SJSA1 (cell line): Measurements from ENCODE around the gene CFAP97D1. TPM values are rescaled to one million over a fixed set of nuclear protein-coding genes. Genes with fewer than 3 reads are reported as not detected.

Experiments
- DNase-seq, 2 experiments: peaks; one replicate each; pipeline ENCODE4 v3.0.0-alpha.2; 2015 to 2020; ENCODE audit warnings: low spot score in 2 of 2, low read depth in 1 of 2
- H3K27ac ChIP-seq: fragments of 250-450 bp; sonication (Bioruptor Pico); 2 replicates; pipeline ENCODE4 v1.5.1; 2020; ENCODE audit warnings: mild to moderate bottlenecking, moderate library complexity
- H3K27me3 ChIP-seq: fragments of 250-450 bp; sonication (Bioruptor Pico); replicated peaks from 2 replicates; pipeline ENCODE4 v1.5.1; 2020; ENCODE audit warnings: mild to moderate bottlenecking, moderate library complexity
- H3K36me3 ChIP-seq: fragments of 250-450 bp; sonication (Bioruptor Pico); 2 replicates; pipeline ENCODE4 v1.5.1; 2020; ENCODE audit warnings: mild to moderate bottlenecking
- H3K4me1 ChIP-seq: fragments of 250-450 bp; sonication (Bioruptor Pico); replicated peaks from 2 replicates; pipeline ENCODE4 v1.6.1; 2021; ENCODE audit warnings: mild to moderate bottlenecking
- H3K4me3 ChIP-seq: fragments of 250-450 bp; sonication (Bioruptor Pico); 2 replicates; pipeline ENCODE4 v1.5.1; 2020; ENCODE audit warnings: mild to moderate bottlenecking
- H3K9me3 ChIP-seq: fragments of 250-450 bp; sonication (Bioruptor Pico); replicated peaks from 2 replicates; pipeline ENCODE4 v1.5.1; 2020; ENCODE audit warnings: mild to moderate bottlenecking
- total RNA-seq: library from RNA; depleted of rRNA; stranded (reverse); fragments of >200 nt; shearing (Covaris generic); gene quantifications from 2 replicates; pipeline ENCODE4 v1.2.3, GENCODE V29; 2014; rRNA removed

CFAP97D1 gene
- total RNA-seq, 1 experiment from 2014 or later, result not detected

DNA sequence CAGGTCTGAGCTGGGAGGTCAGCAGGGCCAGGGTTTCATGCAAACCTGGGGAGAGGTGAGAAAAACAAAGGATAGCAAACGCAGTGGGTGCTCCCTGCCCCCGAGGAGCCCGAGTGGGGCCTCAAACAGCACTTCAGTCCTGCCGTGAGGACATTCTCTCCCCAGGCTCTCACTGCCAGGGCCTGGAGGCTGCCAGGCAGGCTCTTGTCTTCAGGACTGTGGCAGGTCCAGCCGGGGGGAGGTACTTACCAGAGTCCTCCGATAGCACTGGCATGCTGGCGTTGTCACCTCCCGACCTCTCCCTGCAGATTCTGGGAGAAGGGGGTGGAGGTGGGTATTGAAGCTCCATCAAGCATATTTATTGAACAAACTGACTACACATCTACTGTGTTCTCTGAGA, 51.4 kb downstream of the CFAP97D1 start:
- Histone ChIP-seq H3K9me3 (0 out of 2 replicates have a peak, but pooled peaks cover 5% of the 10 kb centered on the region), H3K36me3 (peaks cover 40% of the 10 kb centered on the region), H3K27me3 (no peaks in the 10 kb centered on the region), H3K4me3 (no peak overlapping the region), H3K4me1 (peaks cover 11% of the 10 kb centered on the region), H3K27ac (no peak overlapping the region)
- no peak for DNase-seq

DNA sequence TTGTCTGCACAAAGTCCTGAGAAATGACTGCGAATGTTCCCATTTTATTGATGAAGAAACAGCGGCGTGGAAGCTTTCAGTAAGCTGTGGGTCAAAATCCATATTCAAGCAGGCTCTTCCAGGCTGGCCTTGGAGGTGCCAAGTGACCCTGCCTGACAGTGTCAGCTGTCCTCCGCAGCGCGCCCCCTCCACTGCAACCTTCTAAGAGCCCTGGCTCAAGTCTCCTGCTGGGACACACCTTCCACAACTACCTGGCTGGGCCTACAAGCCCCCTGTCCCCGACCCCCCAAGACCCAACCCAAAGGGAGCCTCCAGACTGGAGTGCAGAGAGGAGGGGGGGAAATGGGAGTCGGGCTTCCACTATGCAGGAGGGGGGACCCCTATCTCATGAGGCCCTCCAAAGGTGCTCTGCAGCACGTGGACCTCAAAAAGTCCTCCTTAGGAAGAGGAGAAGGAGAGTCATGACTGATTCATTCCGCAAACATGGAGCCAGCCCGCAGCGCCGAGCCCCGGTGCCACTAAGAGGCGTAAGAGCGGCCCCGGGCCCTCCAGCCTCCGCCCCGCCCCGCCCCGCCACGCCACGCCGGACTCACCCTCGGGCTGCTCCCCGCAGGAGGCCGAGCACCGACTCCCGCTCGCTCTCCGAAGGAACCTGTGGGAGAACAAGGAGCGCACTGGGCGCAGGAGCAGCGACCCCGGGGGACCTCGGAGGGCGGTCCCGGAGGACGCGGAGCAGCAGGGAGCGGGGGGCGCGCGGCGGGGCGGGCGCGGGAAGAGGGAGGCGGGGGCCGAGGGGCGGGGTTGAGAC, 52.1 kb downstream of the CFAP97D1 start:
- no peak overlapping the region for H3K27ac ChIP-seq
- H3K4me3 ChIP-seq, result peak overlapping the region; percentile 66
- no peaks in the 10 kb centered on the region for H3K27me3 ChIP-seq
- H3K9me3 ChIP-seq, result 0 out of 2 replicates have a peak, but pooled peaks cover 5% of the 10 kb centered on the region
- H3K4me1 ChIP-seq, result peaks cover 11% of the 10 kb centered on the region
- DNase-seq, result peak; percentile 62 to 83
- H3K36me3 ChIP-seq, result peaks cover 39% of the 10 kb centered on the region

DNA sequence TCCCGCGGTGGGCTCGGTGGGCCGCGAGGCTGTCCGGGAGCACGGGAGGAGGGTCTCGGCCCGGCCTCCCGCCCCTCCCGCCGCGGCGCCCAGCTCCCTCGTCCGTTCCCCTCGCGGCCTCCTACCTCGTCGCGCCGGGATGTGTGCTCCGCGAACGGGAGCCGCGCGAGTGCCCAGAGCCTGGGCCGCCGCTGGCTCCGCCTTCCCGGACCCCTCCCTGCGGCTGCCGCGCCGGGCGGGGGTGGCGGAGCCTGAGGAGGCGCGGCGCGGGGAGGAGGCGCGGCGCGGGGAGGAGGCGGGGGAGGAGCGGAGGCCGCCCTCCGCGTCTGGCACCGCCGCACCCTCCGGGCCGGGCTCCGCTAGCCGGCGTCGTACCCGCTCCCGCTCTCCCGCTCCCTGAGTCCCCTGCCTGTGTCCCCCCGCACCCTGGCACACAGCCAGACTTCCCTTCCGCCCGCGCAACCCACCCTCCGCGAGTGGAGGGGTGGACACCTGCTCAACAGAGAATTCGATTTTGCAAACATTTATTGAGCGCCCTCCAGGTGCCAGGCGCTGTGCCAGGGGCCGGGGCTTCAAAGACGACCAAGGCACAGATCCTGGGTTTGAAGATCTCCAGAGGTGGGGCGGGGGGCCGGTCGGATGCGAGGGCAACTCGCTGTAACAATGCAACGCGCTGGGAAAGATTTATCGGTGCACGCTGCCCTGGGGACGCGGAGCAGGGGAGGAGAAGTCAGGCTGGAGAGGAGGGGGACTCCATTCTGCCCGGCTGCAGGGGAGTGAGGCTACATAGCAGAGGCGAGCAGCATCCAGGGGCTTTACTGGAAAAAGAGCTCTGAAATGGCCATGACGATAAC, 53.0 kb downstream of the CFAP97D1 start, which contains the start of gene MPP3:
TSS of gene MPP3 (minus strand) at position 171 of the 854 bp plus-strand sequence. CDS start 1,240 bp downstream, outside the sequence.
- Histone ChIP-seq H3K27me3 (0 out of 2 replicates have a peak, but pooled peaks cover 5% of the 10 kb centered on the region), H3K4me3 (peak within 1 kb of the TSS; percentile 66), H3K4me1 (peaks cover 11% of the 10 kb centered on the region), H3K9me3 (0 out of 2 replicates have a peak, but pooled peaks cover 5% of the 10 kb centered on the region), H3K36me3 (peaks cover 31% of the 10 kb centered on the region), H3K27ac (no peak within 1 kb of the TSS)
- peak; percentile 69 to 73 for DNase-seq

GRCh38 chr17:43834106-43834505, 53.9 kb downstream of the CFAP97D1 start:
- Histone ChIP-seq H3K27ac (no peak overlapping the region), H3K4me1 (peaks cover 11% of the 10 kb centered on the region), H3K9me3 (0 out of 2 replicates have a peak, but pooled peaks cover 5% of the 10 kb centered on the region), H3K36me3 (peaks cover 23% of the 10 kb centered on the region), H3K4me3 (no peak overlapping the region), H3K27me3 (0 out of 2 replicates have a peak, but pooled peaks cover 5% of the 10 kb centered on the region)
- no peak for DNase-seq

Other genes starting within 250 kb of the CFAP97D1 start
- 7.2 and 16.8 TPM in 2 replicates for gene ETV4, start 234.1 kb upstream of the CFAP97D1 start, total RNA-seq
- not detected in 2 replicates for gene MEOX1, start 118.5 kb upstream of the CFAP97D1 start, total RNA-seq
- 0.37 TPM in 1 of 2 replicates, not detected in the other for gene SOST, start 21.6 kb upstream of the CFAP97D1 start, total RNA-seq
- 39.7 and 55.1 TPM in 2 replicates for gene DUSP3, start 1.5 kb upstream of the CFAP97D1 start, total RNA-seq
- gene MPP3, start 52.7 kb downstream of the CFAP97D1 start, total RNA-seq, result 2.4 and 6.4 TPM in 2 replicates
- gene CD300LG, start 66.7 kb downstream of the CFAP97D1 start, total RNA-seq, result not detected in 2 replicates
- gene MPP2, start 127.1 kb downstream of the CFAP97D1 start, total RNA-seq, result 0.13 and 1.2 TPM in 2 replicates
- gene PPY, start 162.0 kb downstream of the CFAP97D1 start, total RNA-seq, result not detected in 2 replicates
- not detected in 2 replicates for gene PYY, start 173.5 kb downstream of the CFAP97D1 start, total RNA-seq
- gene NAGS, start 224.2 kb downstream of the CFAP97D1 start, total RNA-seq, result 2.8 and 3.3 TPM in 2 replicates
- gene TMEM101, start 234.5 kb downstream of the CFAP97D1 start, total RNA-seq, result 77.4 and 78.7 TPM in 2 replicates